GM19328 (cell line): ENCODE results near the gene BRMS1L.
A peak's percentile ranks its signal among the peaks of the same experiment; 100 is the strongest.
"Not testable (repeated sequence)": the region's sequence is repeated elsewhere in the genome, so short reads cannot be mapped to it uniquely, and the experiment has no call there.

Experiments used
- ATAC-seq: cut with Tn5 transposase; IDR thresholded peaks from one replicate; pipeline ENCODE4 v1.9.1; 2021; ENCODE audit warnings: mild to moderate bottlenecking, moderate library complexity; ENCODE audit not compliant: unreplicated experiment

BRMS1L gene

DNA sequence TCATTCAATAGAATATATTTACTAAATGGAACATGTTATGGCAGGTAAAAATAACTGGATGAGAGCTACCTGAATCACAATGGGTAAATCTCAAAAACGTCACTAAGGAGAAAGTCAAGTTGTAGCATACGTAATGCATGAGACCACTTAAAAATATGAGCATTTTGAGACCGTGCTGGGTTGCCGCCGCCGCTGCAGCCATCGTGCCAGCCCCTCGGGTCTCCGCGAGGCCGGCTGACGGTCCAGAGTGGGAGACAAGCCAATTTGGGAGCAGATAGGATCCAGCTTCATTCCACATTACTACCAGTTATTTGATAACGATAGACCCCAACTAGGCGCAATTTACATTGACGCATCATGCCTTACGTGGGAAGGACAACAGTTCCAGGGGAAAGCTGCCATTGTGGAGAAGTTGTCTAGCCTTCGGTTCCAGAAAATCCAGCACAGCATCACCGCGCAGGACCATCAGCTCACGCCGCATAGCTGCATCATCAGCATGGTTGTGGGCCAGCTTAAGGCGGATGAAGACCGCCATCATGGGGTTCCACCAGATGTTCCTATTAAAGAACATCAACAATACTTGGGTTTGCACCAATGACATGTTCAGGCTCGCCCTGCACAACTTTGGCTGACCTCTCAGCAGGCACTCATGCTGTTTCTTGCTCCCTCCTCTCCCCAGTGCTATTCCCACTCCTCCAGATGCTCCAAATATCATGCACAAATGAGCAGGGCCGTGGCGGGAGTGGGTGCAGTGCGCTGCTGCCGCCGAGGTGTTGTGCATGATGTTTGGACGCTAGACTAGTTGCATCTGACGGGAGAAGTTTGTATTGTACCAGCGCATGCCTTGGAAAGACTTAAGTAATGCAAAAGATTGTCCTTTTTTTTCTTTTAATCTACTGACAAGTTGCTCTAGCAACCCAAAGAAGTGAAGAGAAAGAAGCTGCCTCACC lies 6.3 kb upstream of the BRMS1L start:
- no peak for ATAC-seq

- no peak for ATAC-seq
Measured at GRCh38 chr14:35821564-35822411, 4.3 kb upstream of the BRMS1L start.

DNA sequence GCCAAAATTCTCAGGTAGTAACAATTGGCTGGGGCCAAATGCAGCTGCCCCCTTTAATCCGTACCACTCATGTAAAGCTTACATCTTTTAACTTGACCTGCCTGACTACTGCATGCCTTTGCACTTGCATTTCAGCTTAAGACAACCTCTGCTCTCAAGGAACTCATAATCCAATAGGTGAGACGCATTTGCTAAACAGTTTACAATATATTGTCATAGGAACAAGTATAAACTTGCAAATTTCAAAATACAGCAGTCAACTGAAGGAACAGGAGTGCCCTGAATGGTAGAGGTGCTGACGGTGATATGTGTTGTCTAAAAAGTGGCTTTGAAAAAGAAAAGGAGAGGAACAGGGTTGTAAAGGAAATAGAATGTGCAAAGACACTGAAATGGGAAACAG lies 3.6 kb upstream of the BRMS1L start:
- ATAC-seq = no peak

GRCh38 chr14:35824446-35825165 lies 1.5 kb upstream of the BRMS1L start:
- not testable (repeated sequence) for ATAC-seq

DNA sequence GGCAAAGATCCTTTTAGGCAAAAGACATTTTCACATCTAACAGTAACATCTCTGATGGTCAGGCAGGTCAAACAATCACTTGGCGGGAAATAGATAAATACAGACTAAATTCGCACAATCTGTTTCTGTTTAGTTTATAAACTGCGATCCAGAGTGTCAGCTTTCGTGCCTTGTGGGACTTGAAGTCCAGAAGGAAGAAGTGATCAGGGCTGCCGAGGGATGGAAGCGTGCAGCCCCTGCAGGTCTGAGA lies 245 bp upstream of the BRMS1L start:
- ATAC-seq = no peak

DNA sequence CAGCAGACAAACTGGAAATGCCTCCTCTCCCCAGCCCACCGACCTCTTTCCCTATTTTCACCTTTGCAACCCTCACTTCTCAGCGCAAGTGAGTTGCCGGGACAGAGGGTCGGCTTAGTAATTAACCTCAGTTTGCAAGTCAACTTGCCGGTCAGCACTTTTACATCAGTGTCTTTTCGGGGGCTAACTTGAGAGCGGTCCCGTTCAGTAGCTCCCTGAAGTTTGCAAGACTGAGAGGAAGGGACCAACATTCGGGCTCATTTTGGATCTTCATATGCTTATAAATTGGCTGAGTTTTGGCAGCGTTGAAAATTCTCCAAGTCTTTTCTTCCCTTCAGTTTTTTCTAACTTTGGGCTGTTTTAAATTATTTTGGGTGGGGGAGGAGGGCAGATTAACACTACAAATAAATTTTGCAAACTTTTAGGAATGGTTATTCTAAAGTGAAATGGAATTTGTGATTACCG lies 846 bp downstream of the BRMS1L start:
- no peak for ATAC-seq

GRCh38 chr14:35827678-35828472 lies 1.7 kb downstream of the BRMS1L start:
- no peak for ATAC-seq

- ATAC-seq = no peak
Measured at GRCh38 chr14:35829449-35829848, 3.3 kb downstream of the BRMS1L start.

DNA sequence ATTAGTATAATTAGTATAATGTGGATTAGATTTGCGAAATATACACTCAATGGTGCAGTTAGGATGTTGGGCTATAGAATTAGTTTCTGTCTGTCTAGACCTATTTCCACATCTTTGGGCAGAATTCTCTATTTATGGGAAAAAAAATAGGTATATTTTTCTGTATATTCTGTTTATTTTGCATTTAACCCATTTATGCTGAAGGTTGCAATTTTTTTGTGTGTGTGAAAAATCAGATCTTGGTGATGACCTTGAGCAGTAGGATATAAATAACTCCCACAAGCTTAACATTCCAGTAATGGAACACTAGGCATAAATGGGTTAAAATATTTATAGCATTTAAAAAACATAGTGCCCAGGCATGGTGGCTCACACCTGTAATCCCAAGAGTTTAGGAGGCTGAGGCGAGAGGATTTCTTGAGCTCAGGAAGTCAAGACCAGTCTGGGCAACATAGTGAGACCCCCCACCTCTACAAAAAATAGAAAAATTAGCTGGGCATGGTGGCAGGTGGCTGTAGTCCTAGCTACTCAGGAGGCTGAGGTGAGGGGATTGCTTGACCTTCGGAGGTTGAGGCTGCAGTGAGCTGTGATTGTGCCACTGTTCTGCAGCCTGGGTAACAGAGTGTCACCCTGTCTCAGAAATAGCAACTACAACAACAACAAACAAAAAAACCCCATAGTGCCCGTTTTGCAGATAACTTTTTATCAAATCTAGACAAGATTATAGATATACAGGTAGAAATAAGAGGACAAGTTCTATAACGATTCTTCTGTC lies 9.3 kb downstream of the BRMS1L start:
- ATAC-seq = no peak

DNA sequence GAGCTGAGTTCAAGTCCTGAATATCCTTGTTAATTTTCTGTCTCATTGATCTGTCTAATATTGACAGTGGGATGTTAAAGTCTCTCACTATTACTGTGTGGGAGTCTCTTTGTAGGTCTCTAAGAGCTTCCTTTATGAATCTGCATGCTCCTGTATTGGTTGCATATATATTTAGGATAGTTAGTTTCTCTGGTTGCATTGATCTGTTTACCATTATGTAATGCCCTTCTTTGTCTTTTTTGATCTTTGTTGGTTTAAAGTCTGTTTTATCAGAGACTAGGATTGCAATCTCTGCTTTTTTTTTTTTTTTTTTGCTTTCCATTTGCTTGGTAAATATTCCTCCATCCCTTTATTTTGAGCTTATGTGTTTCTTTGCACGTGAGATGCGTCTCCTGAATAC lies 15.6 kb downstream of the BRMS1L start:
- not testable (repeated sequence) for ATAC-seq

GRCh38 chr14:35842245-35842644 lies 16.1 kb downstream of the BRMS1L start:
- ATAC-seq = not testable (repeated sequence)

DNA sequence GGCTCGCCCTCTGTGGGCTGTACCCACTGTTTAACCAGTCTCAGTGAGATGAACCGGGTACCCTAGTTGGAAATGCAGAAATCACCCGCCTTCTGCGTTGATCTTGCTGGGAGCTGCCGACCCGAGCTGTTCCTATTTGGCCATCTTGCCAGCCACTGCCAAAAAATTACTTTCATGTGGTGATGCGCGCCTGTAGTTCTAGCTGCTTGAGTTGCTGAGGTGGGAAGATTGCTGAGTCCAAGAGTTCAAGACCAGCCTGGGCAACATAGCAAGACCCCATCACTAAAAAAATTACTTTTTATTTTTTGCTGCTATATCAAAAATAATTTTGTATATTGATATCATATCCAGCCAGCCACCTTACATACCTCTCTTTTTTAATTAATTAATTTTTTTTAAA lies 18.4 kb downstream of the BRMS1L start:
- no peak for ATAC-seq

- ATAC-seq = no peak
Measured at GRCh38 chr14:35847636-35848035, 21.5 kb downstream of the BRMS1L start.

DNA sequence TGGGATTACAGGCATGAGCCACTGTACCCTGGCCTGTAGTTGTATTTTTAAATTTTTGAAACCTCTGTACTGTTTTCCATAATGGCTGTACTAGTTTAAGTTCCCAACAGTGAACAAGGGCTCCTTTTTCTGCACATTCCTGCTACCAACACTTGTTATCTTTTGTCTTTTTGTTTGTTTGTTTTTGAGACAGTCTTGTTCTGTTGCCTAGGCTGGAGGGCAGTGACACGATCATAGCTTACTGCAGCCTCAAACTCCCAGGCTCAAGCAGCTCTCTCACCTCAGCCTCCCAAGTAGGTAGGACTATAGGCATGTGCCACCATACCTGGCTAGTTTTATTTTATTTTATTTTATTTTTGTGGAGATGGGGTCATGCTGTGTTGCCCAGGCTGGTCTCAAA lies 23.0 kb downstream of the BRMS1L start:
- no peak for ATAC-seq

DNA sequence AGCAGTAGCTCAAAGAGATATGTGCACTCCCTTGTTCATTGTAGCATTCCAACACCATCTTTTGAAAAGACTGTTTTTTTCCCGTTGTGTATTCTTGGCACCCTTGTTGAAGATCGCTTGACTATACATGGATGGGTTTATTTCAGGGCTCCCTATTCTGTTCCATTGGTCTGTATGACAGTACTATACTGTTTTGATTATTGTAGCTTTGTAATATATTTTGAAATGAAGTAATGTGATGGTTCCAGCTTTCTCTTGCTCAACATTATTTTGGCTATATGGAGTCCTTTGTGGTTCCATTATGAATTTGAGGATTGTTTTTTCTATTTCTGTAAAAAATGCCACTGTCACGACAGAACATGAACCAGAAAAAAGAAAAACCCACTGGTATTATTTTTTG lies 25.7 kb downstream of the BRMS1L start:
- ATAC-seq = no peak

DNA sequence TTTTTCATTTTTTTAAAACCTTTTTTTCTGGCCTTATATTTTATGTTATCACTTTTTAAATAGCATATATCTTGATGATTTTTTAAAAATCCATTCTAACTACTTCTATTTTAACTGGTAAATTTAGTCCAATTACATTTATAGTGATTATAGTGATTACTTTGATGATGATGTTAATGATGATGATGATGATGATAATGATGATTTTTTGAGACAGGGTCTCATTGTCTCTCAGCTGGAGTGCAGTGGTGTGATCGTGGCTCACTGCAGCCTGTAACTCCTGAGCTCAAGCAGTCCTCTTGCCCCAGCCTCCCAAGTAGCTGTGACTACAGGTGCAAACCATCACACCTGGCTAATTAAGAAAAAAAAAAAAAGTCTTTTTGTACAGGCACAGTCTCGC lies 27.1 kb downstream of the BRMS1L start:
- ATAC-seq = no peak

GRCh38 chr14:35854696-35855270 lies 28.6 kb downstream of the BRMS1L start:
- ATAC-seq = no peak

- ATAC-seq = peak; percentile 92
Measured at GRCh38 chr14:35855876-35856481, 29.8 kb downstream of the BRMS1L start.
